GM19240 (cell line): Measurements from ENCODE around the gene PPM1H.
A peak's percentile ranks its signal among the peaks of the same experiment; 100 is the strongest.

Source experiments
- DNase-seq: peaks from one replicate; pipeline ENCODE4 v3.0.0; 2011; ENCODE audit warnings: low spot score; ENCODE audit not compliant: insufficient read length

Gene PPM1H

DNA sequence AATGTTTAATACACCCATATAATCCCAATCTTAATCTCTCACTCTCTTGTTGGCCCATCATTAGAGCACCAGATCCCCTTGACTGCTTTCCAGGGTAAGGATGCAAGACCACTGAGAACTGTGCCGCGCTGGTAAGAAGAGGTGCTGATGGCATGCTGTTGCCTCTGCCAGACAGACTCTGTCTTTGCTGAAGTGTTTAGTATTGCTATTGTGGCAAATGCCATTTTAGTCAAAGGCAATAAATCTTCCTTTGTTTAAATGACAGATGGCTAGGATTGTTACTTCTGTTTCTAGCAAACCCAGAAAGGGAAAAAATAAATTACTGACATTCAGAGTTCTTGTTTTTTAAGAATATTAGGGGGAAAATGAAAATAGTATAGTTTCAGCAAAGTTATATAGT lies 316.0 kb downstream of the PPM1H start:
- no peak for DNase-seq

DNA sequence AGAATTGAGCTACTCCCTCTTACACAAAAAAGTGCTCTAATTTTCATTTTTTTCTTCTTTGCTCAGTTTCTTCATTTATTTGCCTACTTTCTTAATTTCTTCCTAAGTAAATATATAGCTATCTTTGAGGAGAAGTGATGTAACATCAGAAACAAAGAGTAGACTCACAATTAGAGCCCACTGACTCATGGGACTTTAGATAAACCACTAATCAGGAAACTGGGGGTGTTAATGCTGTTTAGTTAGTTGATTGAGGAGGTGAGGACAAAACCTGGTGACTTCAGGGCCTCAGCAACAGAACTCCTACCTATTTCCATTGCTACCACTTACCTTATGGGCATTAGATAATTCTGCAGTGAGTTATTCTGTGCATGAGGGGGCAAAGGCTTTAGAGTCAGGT lies 316.6 kb downstream of the PPM1H start:
- DNase-seq = no peak

DNA sequence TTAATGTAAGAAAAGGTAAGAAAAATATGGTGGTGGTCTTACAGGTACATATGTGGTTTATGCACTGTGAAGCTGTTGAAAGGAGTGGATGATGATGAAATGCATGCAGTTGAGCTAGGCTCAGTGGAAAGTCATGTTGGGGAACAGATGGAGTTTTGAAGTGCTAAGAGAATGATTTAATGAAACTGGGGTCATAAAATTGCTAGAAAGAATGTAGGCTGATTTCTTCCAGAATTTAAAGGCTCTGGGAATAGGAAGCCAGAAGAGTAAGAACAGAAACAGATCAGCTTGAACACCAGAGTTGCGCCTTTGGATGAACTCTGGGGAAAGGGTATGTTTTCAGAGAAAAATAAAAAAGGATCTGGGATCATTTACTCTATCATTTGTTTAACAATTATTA lies 321.9 kb downstream of the PPM1H start:
- DNase-seq = no peak

DNA sequence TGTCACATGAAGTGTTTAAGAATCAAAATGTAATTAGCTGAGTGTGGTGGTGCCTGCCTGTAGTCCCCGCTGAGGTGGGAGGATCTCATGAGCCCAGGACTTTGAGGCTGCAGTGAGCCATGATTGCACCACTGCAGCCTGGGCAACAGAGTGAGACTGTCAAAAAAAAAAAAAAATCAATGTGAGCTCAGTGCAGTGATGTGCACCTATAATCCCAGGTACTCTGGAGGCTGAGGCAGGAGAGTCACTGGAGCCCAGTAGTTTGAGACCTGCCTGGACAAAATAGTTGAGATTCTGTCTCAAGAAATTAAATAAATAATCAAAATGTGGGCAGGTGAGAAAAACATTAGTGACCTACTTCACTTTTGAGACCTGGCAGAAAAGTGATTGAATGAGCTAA lies 328.3 kb downstream of the PPM1H start:
- DNase-seq = no peak

DNA sequence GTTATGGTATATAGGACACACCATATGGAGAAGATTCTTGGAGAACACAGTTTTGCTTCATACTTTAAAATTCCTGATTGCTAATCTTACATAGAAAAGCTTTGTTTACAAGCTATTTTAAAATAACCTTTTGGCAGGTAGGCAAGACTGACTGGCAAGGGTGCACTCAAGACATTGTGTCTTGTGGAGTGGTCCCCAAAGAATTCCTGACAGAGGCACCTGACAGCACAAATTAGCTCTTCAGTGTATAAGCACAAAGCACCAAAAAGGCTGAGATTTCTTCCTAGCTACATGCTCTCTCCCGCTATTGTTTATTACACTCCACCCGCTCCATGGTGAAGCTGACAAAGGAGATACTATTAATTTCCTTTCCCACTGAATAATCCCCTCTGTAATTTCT lies 329.0 kb downstream of the PPM1H start:
- DNase-seq = no peak

DNA sequence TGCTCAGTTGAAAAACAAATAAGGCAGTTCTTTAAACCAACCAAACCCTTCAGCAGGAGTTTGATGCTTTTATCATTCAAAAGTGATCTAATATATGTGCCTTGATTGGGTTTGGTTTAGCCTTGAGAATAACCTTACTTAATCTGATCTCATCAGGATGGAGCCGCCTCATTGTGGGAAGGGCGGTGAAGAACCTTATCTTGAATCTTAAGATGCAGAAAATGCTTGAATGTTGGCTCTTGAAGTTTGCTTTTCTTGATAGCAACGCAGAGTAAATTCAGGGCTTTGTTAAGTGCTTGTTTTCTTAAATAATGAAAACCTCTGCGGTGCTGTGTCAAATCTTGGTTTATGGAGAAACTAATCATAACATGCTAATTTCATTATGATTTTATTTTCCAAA lies 330.1 kb downstream of the PPM1H start:
- DNase-seq = no peak

DNA sequence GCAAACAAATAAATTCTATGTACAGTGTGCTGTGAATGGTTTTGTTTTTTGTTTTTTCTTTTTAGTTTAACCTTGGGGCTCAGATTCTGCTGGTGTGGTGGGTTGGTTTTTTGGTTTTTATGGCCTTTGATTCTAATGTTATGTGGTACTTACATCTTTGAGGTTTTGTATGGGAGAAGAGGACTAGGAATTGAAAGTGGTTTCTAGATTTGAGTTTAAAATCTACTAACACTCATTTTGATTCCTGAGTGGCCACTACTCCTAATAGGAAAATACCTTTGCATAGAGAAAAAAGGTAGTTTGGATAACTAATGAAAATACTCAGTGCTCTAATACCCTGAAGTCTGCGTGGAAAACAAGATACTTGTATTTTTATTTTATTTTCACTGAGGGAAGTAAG lies 330.6 kb downstream of the PPM1H start:
- DNase-seq = no peak

DNA sequence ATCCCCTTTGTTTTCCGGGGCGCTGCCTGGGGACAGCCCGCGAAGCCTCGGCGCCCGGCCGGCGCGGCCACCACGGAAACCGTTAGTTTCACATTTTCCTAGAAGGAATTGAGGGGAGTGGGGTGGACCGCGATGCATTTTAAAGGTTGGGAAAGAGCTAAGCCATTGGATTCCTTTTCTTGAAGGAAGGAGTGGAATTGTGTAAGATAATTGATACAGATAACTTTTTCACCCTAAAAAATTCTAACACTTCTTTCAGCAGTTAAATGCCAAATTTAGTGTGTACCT lies 331.2 kb downstream of the PPM1H start:
- DNase-seq = no peak

DNA sequence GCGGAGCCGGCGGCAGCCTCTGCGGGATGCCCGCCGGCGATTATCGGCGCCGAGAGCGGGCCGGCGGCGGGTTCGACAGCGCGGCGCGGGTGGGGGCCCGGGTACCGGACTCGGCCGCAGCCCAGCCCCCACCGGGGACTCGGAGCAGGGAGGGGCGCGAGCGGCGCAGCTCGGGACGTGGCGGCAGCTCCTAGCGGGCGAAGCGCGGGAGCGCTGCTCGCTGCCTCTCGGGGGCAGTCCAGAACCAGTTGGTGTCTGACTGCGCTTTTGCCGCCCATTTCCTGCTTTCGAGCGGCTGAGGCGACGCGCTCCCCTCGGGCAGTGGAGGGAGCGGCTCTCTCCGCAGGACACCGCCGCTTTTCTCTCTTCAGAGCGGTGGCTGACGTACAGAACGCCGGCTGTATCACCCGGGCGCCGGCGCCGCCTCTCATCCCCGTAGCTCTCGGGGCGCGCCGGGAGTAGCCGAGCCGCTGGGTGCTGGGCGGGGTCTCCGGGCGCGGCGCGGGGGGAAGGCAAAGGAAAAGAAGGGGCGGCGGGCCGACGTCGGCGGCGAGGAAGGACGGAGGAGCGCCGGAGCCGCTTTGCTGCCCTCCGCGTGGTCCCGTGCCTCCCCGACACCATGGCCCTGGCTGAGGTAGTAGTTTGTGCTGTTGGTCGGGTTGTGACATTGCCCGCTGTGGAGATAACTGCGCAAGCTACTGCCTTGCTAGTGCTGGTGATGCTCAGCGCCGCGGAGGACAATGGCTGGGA lies 331.7 kb downstream of the PPM1H start:
- DNase-seq = peak; percentile 5

DNA sequence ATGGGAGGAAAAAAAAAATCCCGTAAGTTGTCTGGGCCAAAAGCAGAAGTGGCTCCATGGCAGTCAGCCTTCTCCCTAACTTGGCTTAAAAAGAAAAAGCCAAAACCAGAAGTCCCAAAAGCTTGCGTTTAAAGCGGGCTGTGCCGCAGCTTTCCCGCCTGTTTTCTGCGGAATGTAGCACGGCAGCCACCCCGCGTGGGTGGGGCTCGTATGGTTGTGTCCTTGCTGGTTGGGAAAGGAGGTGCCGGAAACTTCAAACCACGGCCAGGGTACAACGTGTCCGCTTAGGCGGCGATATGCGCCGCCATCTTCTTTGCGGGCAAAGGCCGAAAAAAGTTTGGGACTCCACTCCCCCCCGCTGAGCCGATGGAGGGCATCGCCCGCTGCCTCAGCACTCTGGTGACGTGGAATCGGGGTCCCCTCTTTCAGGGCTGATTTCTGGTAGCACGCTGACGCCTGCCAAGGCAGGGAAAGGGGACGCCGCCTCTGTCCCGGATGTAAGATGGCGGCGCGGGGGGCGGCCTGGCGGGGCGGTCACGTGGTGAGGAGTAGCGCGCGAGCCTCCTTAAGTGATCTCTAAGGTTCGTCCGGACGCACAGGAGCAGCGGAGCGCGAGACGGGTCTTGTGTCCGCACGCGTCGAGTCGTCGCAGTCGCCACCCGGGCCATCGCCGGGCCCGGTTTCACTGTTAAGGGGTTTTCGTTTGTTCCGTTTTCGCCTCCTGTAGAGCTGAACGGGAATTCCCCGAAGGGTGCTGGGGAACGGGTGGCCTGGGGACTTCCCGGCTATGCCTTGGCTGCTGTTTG lies 332.5 kb downstream of the PPM1H start:
- peak; percentile 30 for DNase-seq

DNA sequence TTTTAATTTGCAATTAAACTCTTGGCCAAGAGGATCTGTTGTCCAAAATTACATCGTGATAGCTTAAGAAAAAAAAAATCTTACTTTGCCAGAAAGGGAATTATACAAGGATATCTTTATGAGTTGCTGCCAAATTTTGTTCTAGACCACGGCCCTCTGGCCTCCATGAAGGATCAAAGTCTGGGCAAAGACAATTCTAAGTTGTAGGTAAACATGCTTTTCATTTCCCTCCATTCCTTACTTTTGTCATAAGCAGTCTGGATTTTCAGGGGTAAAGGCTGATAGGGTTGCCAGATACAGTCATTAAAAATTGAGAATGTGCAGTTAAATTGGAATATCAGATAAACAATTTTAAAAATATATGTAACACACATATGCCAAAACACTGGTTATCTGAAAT lies 333.2 kb downstream of the PPM1H start:
- DNase-seq = no peak

DNA sequence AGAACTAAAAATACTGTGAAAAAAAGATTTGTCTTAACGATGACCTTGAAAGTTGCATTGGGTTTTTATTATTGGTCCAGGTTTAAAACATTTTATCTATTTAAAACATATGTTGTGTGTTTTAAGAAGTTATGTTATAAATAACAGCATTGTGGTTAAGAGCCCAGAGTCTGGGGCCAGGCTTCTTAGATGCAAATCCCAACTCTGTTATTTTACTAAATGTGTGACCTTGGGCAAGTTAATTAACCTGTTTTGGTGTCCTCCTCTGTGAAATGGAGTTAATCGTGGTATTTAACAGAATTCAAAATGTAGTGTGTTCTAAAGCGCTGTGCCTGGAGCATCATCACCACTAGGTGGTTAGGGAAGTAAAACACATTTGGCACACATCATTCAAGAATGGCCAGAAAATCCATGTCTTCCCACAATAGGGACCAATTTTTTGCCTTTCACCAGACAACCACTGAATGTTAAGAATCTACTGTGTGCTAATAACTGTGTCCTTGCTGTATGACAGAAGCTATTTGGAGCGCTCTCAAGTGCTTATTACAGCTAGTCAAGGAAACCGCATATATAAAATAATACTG lies 335.0 kb downstream of the PPM1H start:
- no peak for DNase-seq

DNA sequence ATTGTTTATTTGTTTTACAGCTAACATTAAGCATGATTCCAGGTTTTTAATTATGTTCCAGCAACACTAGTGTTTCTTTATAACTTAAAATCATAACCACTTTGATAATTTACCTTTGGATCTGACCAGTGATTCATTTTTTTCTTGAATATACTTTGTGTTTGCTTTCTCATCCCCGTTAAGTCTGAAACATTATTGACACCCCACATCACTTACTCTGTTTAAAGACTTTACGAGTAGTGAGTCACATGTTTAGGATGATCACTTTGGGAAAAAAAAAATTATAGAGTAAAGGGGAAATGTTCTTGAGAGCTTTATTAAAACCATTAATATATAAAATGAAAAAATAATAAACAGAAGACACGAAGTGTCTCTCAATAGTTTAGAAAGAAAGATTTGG lies 336.1 kb downstream of the PPM1H start:
- no peak for DNase-seq

DNA sequence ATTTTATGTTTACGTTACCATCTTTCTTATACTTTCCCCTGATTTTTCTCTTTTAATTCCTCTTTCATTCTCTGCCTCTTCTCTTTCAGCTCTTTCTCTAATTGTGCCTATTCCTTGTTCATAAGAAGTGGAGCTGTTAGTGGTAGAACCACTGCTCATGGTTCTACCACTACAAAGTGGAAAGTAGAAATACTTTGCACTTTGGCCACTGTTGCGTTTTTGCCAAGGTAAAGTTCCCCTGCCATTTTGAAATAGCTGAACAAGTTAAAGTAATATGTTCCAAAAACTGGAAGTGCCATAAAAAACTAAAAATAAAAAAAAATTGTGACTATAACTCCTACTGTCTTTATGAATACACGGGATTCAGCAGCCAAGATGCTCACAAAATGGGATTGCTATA lies 337.7 kb downstream of the PPM1H start:
- DNase-seq = no peak
